SK-N-SH (cell line): ENCODE measurements around the gene TPSG1.
"Not testable (repeated sequence)": the region's sequence is repeated elsewhere in the genome, so short reads cannot be mapped to it uniquely, and the experiment has no call there.

Source experiments
- CHD2 ChIP-seq: fragments of 150-350 bp; IDR thresholded peaks from 2 replicates; pipeline ENCODE4 v1.6.1; 2018; ENCODE audit warnings: low read length; ENCODE audit not compliant: partially characterized antibody
- ELF1 ChIP-seq: IDR thresholded peaks from 2 replicates; pipeline ENCODE4 v1.4.0; 2012
- FOXJ3 ChIP-seq: sonication (generic); formaldehyde crosslinking; IDR thresholded peaks from 2 replicates; pipeline ENCODE4 v1.5.1; 2020; ENCODE audit warnings: mild to moderate bottlenecking, missing genetic modification reagents
- MEF2A ChIP-seq: IDR thresholded peaks from 2 replicates; pipeline ENCODE4 v1.4.0; 2012; ENCODE audit warnings: low read depth, borderline replicate concordance
- ZBTB33 ChIP-seq: IDR thresholded peaks from 2 replicates; pipeline ENCODE4 v1.4.0; 2012; ENCODE audit warnings: low read depth, borderline replicate concordance
- TF ChIP-seq, protein P1 (sequence below): fragments of 200-600 bp; sonication (generic); IDR thresholded peaks from 2 replicates; pipeline ENCODE4 v1.6.1; 2017; ENCODE audit warnings: antibody characterized with exemption, mild to moderate bottlenecking, moderate library complexity
- TF ChIP-seq, protein P2 (sequence below): IDR thresholded peaks from 2 replicates; pipeline ENCODE4 v1.4.0; 2012; ENCODE audit warnings: low read depth

DNA sequence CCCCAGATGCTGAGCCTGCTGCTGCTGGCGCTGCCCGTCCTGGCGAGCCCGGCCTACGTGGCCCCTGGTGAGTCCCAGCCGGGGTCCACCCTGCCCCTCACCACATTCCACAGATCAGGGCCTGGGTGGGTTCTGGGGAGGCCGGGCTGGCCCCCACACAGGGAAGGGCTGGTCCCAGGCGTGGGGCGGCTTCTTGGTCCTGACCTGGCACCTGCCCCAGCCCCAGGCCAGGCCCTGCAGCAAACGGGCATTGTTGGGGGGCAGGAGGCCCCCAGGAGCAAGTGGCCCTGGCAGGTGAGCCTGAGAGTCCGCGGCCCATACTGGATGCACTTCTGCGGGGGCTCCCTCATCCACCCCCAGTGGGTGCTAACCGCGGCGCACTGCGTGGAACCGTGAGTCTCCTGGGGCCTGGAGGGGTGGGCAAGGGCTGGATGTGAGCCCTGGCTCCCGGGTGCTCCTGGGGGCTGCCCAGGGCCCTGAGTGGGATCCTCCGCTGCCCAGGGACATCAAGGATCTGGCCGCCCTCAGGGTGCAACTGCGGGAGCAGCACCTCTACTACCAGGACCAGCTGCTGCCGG, 31.3 kb upstream of the TPSG1 start:
- TF ChIP-seq, protein P1, sequence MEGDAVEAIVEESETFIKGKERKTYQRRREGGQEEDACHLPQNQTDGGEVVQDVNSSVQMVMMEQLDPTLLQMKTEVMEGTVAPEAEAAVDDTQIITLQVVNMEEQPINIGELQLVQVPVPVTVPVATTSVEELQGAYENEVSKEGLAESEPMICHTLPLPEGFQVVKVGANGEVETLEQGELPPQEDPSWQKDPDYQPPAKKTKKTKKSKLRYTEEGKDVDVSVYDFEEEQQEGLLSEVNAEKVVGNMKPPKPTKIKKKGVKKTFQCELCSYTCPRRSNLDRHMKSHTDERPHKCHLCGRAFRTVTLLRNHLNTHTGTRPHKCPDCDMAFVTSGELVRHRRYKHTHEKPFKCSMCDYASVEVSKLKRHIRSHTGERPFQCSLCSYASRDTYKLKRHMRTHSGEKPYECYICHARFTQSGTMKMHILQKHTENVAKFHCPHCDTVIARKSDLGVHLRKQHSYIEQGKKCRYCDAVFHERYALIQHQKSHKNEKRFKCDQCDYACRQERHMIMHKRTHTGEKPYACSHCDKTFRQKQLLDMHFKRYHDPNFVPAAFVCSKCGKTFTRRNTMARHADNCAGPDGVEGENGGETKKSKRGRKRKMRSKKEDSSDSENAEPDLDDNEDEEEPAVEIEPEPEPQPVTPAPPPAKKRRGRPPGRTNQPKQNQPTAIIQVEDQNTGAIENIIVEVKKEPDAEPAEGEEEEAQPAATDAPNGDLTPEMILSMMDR: not testable (repeated sequence)
- not testable (repeated sequence) for TF ChIP-seq FOXJ3, CHD2, ZBTB33, ELF1, MEF2A
- TF ChIP-seq, protein P2, sequence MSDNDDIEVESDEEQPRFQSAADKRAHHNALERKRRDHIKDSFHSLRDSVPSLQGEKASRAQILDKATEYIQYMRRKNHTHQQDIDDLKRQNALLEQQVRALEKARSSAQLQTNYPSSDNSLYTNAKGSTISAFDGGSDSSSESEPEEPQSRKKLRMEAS: not testable (repeated sequence)
